ENCODE results near the gene GATAD2A.

- no peak for TF ChIP-seq CTCF (IDR thresholded peaks at IDR 0.05)
- no peak for TF ChIP-seq POLR2A (IDR thresholded peaks at IDR 0.05)
- no peak for TF ChIP-seq POLR2AphosphoS5 (IDR thresholded peaks at IDR 0.05)
Observed at GRCh38 chr19:19523177-19523576, 117.7 kb downstream of the GATAD2A start.

Measured in prostate gland (tissue), 2 donors.